Purkinje cell (primary cell): ENCODE data around the gene HLA-DPA1. TPM values are rescaled to one million over a fixed set of nuclear protein-coding genes. Genes with fewer than 3 reads are reported as not detected.

Experiments used
- polyA plus RNA-seq: library from polyadenylated mRNA; unstranded; fragments of >200 nt; fragmentation: Nextera tagmentation; gene quantifications from 2 replicates; pipeline ENCODE4 v1.2.1, GENCODE V29; 2014

Gene HLA-DPA1
- 0.26 and 0.92 TPM in 2 replicates for polyA plus RNA-seq

DNA sequence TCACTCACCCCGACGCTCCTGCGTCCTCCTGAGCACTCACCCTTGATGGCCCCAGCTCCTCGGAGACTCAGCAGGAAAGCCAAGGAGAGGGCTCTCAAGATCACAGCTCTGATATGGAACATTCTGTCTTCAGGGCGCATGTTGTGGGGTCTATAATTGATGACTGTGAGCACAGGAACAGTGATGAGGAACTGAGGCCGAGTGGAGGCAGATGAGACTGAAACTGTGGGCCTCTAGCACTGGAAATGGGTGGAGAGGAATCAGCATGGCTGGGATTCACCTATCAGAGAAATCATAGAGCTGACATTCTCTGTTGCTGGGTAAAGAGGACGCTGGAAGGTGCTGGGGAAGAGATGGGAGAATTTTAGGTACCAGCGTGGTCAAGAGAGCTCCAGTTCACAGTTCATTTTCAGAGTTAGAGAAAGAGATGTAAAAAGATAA, at the start of gene HLA-DPA1:
HLA-DPA1 (minus strand) TSS at position 219 of the 441 bp plus-strand sequence.

DNA sequence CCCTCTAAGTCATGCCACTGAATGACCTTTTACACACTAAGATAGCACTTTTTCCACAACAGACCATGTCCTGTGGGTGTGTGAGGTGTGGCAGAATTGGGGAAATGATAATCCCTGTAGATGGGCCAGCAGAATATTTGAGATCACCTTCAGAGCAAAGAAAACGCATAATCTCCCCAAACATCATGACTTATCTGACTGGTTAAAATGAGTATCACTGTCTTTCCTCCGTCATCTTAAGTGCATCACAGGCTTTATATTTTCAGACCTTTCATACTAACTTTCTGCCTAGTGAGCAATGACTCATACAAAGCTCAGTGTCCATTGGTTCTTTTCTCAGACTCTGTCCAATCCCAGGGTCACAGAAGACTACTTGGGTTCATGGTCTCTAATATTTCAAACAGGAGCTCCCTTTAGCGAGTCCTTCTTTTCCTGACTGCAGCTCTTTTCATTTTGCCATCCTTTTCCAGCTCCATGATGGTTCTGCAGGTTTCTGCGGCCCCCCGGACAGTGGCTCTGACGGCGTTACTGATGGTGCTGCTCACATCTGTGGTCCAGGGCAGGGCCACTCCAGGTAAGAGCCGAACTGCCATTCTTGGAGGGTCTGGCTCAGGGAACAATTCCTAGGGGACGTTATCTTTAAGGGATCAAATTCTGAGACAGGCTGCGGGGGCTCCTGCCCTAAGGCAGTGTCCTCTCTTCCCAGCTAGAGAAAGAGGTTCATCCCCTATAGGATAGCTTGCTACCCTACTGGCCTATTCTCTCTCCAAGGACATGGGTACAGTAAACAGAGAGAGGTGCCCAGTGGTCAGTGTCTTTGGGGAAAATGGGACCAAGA, 2.3 kb upstream of the HLA-DPA1 start, which contains the start of gene HLA-DPB1:
HLA-DPB1 (plus strand) TSS at position 423 of the 838 bp plus-strand sequence; CDS start at position 475, 52 bp downstream.

Other genes with a start within 250 kb of the HLA-DPA1 start
- gene TAP2, start 234.9 kb downstream of the HLA-DPA1 start, polyA plus RNA-seq = 4.2 and 4.7 TPM in 2 replicates
- 3.1 and 6.6 TPM in 2 replicates for gene PSMB8, start 229.6 kb downstream of the HLA-DPA1 start, polyA plus RNA-seq
- 3.8 and 5.5 TPM in 2 replicates for gene TAP1, start 219.9 kb downstream of the HLA-DPA1 start, polyA plus RNA-seq
- gene PSMB9, start 219.5 kb downstream of the HLA-DPA1 start, polyA plus RNA-seq = 0.23 and 0.32 TPM in 2 replicates
- gene HLA-DMB, start 132.6 kb downstream of the HLA-DPA1 start, polyA plus RNA-seq = not detected in 2 replicates
- 1.4 TPM in 1 of 2 replicates, not detected in the other for gene HLA-DMA, start 120.6 kb downstream of the HLA-DPA1 start, polyA plus RNA-seq
- 26.5 and 27.3 TPM in 2 replicates for gene BRD2, start 105.1 kb downstream of the HLA-DPA1 start, polyA plus RNA-seq
- not detected in 2 replicates for gene HLA-DOA, start 64.1 kb downstream of the HLA-DPA1 start, polyA plus RNA-seq
- 112 and 120 TPM in 2 replicates for gene HLA-DPB1, start 2.3 kb upstream of the HLA-DPA1 start, polyA plus RNA-seq
- 0.67 and 1.0 TPM in 2 replicates for gene COL11A2, start 118.8 kb upstream of the HLA-DPA1 start, polyA plus RNA-seq
- gene RXRB, start 127.0 kb upstream of the HLA-DPA1 start, polyA plus RNA-seq = 3.3 and 5.7 TPM in 2 replicates
- gene SLC39A7, start 127.2 kb upstream of the HLA-DPA1 start, polyA plus RNA-seq = 5.7 and 9.7 TPM in 2 replicates
- 3.1 and 10.1 TPM in 2 replicates for gene HSD17B8, start 131.0 kb upstream of the HLA-DPA1 start, polyA plus RNA-seq
- gene RING1, start 134.9 kb upstream of the HLA-DPA1 start, polyA plus RNA-seq = 6.8 and 15.9 TPM in 2 replicates
- 31.6 and 34.2 TPM in 2 replicates for gene VPS52, start 198.2 kb upstream of the HLA-DPA1 start, polyA plus RNA-seq
- 709 and 869 TPM in 2 replicates for gene RPS18, start 198.4 kb upstream of the HLA-DPA1 start, polyA plus RNA-seq
- 2.2 and 2.3 TPM in 2 replicates for gene B3GALT4, start 203.5 kb upstream of the HLA-DPA1 start, polyA plus RNA-seq
- gene WDR46, start 215.6 kb upstream of the HLA-DPA1 start, polyA plus RNA-seq = 22.4 and 46.1 TPM in 2 replicates
- 5.6 and 8.8 TPM in 2 replicates for gene PFDN6, start 216.0 kb upstream of the HLA-DPA1 start, polyA plus RNA-seq
- 3.2 and 5.0 TPM in 2 replicates for gene RGL2, start 225.3 kb upstream of the HLA-DPA1 start, polyA plus RNA-seq
- gene TAPBP, start 240.4 kb upstream of the HLA-DPA1 start, polyA plus RNA-seq = 10.8 and 14.1 TPM in 2 replicates
- gene ZBTB22, start 244.1 kb upstream of the HLA-DPA1 start, polyA plus RNA-seq = 0.42 and 1.6 TPM in 2 replicates
- gene DAXX, start 249.3 kb upstream of the HLA-DPA1 start, polyA plus RNA-seq = 6.0 and 6.5 TPM in 2 replicates